Smooth muscle cell (in vitro differentiated cells): ENCODE results near the gene TMEM87B. TPM values are rescaled to one million over a fixed set of nuclear protein-coding genes. Genes with fewer than 3 reads are reported as not detected.

Source experiments
- DNase-seq: peaks from one replicate; lab custom pipeline; 2025; ENCODE audit not compliant: unreplicated experiment; lab: John Stamatoyannopoulos, UW
- H2AFZ ChIP-seq: fragments of 200-600 bp; sonication (generic); 2 replicates; pipeline ENCODE4 v1.6.0; 2016; ENCODE audit warnings: antibody characterized with exemption, low read depth, mild to moderate bottlenecking
- H3F3A ChIP-seq: fragments of 200-600 bp; sonication (generic); 2 replicates; pipeline ENCODE4 v1.6.0; 2017; ENCODE audit warnings: antibody characterized with exemption, low read depth
- H3K27ac ChIP-seq: fragments of 200-600 bp; sonication (generic); 2 replicates; pipeline ENCODE4 v1.5.1; 2016; ENCODE audit warnings: low read depth, mild to moderate bottlenecking
- H3K27me3 ChIP-seq: fragments of 200-600 bp; sonication (generic); 2 replicates; pipeline ENCODE4 v1.6.1; 2016; ENCODE audit warnings: low read depth, mild to moderate bottlenecking
- H3K36me3 ChIP-seq: fragments of 200-600 bp; sonication (generic); 2 replicates; pipeline ENCODE4 v1.5.1; 2016; ENCODE audit warnings: low read depth
- H3K4me1 ChIP-seq: fragments of 200-600 bp; sonication (generic); 2 replicates; pipeline ENCODE4 v1.5.1; 2016; ENCODE audit warnings: low read depth
- H3K4me2 ChIP-seq: fragments of 200-600 bp; sonication (generic); 2 replicates; pipeline ENCODE4 v1.6.0; 2016; ENCODE audit warnings: mild to moderate bottlenecking
- H3K4me3 ChIP-seq: fragments of 200-600 bp; sonication (generic); 2 replicates; pipeline ENCODE4 v1.5.1; 2016; ENCODE audit warnings: mild to moderate bottlenecking
- H3K79me2 ChIP-seq: fragments of 200-600 bp; sonication (generic); 2 replicates; pipeline ENCODE4 v1.6.0; 2016; ENCODE audit warnings: low read depth, mild to moderate bottlenecking
- H3K9ac ChIP-seq: fragments of 200-600 bp; sonication (generic); 2 replicates; pipeline ENCODE4 v1.6.0; 2016; ENCODE audit warnings: low read depth
- H3K9me3 ChIP-seq: fragments of 200-600 bp; sonication (generic); replicated peaks from 2 replicates; pipeline ENCODE4 v1.5.1; 2016; ENCODE audit warnings: low read depth
- H4K20me1 ChIP-seq: fragments of 200-600 bp; sonication (generic); 2 replicates; pipeline ENCODE4 v1.6.0; 2016; ENCODE audit warnings: low read depth
- WGBS: methylation state at CpG from one replicate; pipeline ENCODE4 v1.1.7; 2016; ENCODE audit warnings: low lambda C conversion rate; 5-methylcytosine and 5-hydroxymethylcytosine counted together
- polyA plus RNA-seq: library from polyadenylated mRNA; unstranded; fragments of >200 nt; fragmentation: Nextera tagmentation; extraction: Ambion mirVana; gene quantifications from 2 replicates; pipeline ENCODE4 v1.2.1, GENCODE V29; 2016
- total RNA-seq: library from RNA; depleted of rRNA; stranded (reverse); fragments of >200 nt; gene quantifications from 2 replicates; pipeline ENCODE4 v1.2.3, GENCODE V29; 2014
- TF ChIP-seq, protein P1 (sequence below): fragments of 200-600 bp; sonication (generic); IDR thresholded peaks from 2 replicates; pipeline ENCODE4 v1.5.1; 2017; ENCODE audit warnings: borderline replicate concordance, mild to moderate bottlenecking, antibody characterized with exemption; ENCODE audit not compliant: insufficient read depth, poor library complexity, severe bottlenecking

The TMEM87B gene
- total and polyA plus RNA-seq, 2 experiments from 2014 or later = 27.2 to 109 TPM

DNA sequence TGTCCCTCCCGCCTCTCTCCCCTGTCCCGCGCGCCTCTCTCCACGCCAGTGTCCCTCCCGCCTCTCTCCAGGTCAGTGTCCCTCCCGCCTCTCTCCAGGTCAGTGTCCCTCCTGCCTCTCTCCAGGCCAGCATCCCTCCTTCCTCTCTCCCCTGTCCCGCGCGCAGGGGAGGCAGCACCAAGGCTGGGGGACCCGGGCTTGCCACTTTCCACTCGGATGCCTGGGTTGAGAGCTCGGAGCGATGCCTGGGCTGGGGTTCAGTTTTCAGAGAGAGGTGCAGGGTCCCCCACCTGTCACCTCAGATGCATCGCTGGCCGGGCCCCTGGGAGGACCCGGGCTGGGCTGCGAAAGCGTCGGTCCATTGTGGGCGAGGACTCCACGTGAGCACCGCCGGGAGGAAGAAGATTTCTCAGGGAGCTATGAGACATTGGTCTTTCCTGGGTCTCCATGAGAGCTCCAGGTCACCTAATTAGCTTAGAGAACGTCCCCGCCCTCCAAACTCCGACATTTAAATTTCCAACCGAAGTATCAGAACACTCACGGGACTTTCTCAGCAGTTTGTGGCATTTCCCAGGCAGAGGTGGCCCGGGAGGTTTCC, 85.2 kb downstream of the TMEM87B start:
- peaks cover 27% of the 10 kb centered on the region for H3K27me3 ChIP-seq
- no peak overlapping the region for H3K4me3 ChIP-seq
- 8% methylated on average over 25 of the region's 30 CpGs for WGBS
- no peak overlapping the region for H3K27ac ChIP-seq
- no peak overlapping the region for H3K9ac ChIP-seq
- H3K36me3 ChIP-seq = no peaks in the 10 kb centered on the region
- H3F3A ChIP-seq = no peaks in the 10 kb centered on the region
- TF ChIP-seq, protein P1, sequence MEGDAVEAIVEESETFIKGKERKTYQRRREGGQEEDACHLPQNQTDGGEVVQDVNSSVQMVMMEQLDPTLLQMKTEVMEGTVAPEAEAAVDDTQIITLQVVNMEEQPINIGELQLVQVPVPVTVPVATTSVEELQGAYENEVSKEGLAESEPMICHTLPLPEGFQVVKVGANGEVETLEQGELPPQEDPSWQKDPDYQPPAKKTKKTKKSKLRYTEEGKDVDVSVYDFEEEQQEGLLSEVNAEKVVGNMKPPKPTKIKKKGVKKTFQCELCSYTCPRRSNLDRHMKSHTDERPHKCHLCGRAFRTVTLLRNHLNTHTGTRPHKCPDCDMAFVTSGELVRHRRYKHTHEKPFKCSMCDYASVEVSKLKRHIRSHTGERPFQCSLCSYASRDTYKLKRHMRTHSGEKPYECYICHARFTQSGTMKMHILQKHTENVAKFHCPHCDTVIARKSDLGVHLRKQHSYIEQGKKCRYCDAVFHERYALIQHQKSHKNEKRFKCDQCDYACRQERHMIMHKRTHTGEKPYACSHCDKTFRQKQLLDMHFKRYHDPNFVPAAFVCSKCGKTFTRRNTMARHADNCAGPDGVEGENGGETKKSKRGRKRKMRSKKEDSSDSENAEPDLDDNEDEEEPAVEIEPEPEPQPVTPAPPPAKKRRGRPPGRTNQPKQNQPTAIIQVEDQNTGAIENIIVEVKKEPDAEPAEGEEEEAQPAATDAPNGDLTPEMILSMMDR = no peak
- no peaks in the 10 kb centered on the region for H4K20me1 ChIP-seq
- peak overlapping the region; percentile 40 for H3K4me2 ChIP-seq
- no peaks in the 10 kb centered on the region for H3K79me2 ChIP-seq
- no peaks in the 10 kb centered on the region for H3K4me1 ChIP-seq
- no peaks in the 10 kb centered on the region for H3K9me3 ChIP-seq
- DNase-seq = no peak
- no peak overlapping the region for H2AFZ ChIP-seq

DNA sequence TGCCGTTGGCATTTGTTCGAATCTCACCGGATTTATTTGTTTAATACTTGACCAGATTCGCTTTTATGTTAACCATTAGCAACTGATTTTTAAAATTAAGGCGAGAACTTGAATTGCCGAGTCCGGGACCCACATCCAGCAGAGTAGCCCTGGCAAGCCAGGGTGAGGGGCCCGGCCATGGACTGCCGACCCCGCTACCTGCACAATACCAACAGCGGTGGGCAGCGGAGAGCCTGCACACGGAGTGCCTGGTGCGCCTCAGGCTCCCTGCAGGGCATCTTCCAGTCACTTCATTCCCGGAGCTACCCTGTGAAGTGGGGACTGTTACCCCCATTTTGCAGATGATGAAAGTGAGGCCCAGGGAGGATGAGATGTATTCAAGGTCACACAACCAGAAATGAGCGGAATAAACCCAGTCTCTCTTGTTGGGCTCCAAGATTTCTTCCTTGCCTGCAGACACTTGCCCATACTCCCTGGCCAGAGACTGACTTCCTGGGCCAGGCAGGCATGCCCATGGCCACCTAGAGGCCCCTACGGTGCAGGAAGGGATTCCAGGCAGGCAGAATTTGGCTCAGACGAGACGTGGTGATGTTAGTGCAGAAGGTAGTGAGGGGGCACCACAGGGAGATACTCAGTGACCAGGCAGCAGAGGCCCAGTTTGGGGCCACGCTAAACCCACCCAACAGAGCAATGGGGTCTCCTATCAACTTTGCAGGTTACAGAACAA, 86.0 kb downstream of the TMEM87B start:
- H3K9ac ChIP-seq = no peak overlapping the region
- 81% methylated on average over 20 of the region's 20 CpGs for WGBS
- peaks cover 27% of the 10 kb centered on the region for H3K27me3 ChIP-seq
- no peak overlapping the region for H3K4me3 ChIP-seq
- TF ChIP-seq, protein P1 = no peak
- H3K9me3 ChIP-seq = no peaks in the 10 kb centered on the region
- H3K27ac ChIP-seq = no peak overlapping the region
- DNase-seq = no peak
- H3F3A ChIP-seq = no peaks in the 10 kb centered on the region
- H3K36me3 ChIP-seq = no peaks in the 10 kb centered on the region
- no peak overlapping the region for H2AFZ ChIP-seq
- no peak overlapping the region for H3K4me2 ChIP-seq
- H3K79me2 ChIP-seq = no peaks in the 10 kb centered on the region
- H3K4me1 ChIP-seq = no peaks in the 10 kb centered on the region
- H4K20me1 ChIP-seq = no peaks in the 10 kb centered on the region

DNA sequence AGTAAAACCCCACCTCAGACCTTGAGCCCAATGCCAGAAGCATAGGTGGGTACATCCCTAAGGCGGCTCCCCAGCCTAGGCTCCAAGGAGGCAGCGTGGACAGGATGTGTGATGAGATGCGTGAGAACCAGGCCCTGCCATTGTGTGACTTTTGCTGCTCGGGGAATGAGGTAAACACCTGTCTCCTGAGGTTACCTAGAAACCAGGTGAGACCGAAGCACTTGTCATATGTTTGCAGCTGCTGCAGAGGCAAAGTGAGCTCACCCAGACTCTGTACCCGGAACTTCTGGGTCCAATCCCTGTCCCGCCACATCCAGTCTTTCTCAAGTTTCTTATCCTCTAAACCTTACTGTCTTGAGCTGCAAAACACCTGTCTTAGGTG, 86.5 kb downstream of the TMEM87B start:
- Histone ChIP-seq H3K9me3 (no peaks in the 10 kb centered on the region), H3K4me1 (no peaks in the 10 kb centered on the region), H3F3A (no peaks in the 10 kb centered on the region), H3K9ac (no peak overlapping the region), H2AFZ (no peak overlapping the region), H3K79me2 (no peaks in the 10 kb centered on the region), H3K27me3 (peaks cover 24% of the 10 kb centered on the region), H3K4me2 (no peak overlapping the region), H3K4me3 (no peak overlapping the region), H3K27ac (no peak overlapping the region), H3K36me3 (no peaks in the 10 kb centered on the region), H4K20me1 (no peaks in the 10 kb centered on the region)
- TF ChIP-seq, protein P1 = no peak
- 87% methylated on average over 7 of the region's 7 CpGs for WGBS
- DNase-seq = no peak
